Hepatocyte (in vitro differentiated cells): ENCODE measurements around the gene FBLN2. TPM values are rescaled to one million over a fixed set of nuclear protein-coding genes. Genes with fewer than 3 reads are reported as not detected.

Experiments
- DNase-seq: peaks from one replicate; pipeline ENCODE4 v3.0.0-alpha.2; 2016; ENCODE audit warnings: low spot score
- H2AFZ ChIP-seq: fragments of 200-600 bp; sonication (generic); 2 replicates; pipeline ENCODE4 v1.6.0; 2016; ENCODE audit warnings: antibody characterized with exemption, mild to moderate bottlenecking
- H3K27ac ChIP-seq: fragments of 200-600 bp; sonication (generic); 2 replicates; pipeline ENCODE4 v1.5.1; 2016; ENCODE audit warnings: mild to moderate bottlenecking
- H3K27me3 ChIP-seq: fragments of 200-600 bp; sonication (generic); 2 replicates; pipeline ENCODE4 v1.6.1; 2016
- H3K36me3 ChIP-seq: fragments of 200-600 bp; sonication (generic); replicated peaks from 2 replicates; pipeline ENCODE4 v1.5.1; 2016; ENCODE audit warnings: low read depth; ENCODE audit not compliant: insufficient read depth
- H3K4me1 ChIP-seq: fragments of 200-600 bp; sonication (generic); 2 replicates; pipeline ENCODE4 v1.5.1; 2016; ENCODE audit warnings: mild to moderate bottlenecking, moderate library complexity; ENCODE audit not compliant: insufficient read depth
- H3K4me2 ChIP-seq: fragments of 200-600 bp; sonication (generic); 2 replicates; pipeline ENCODE4 v1.6.0; 2016
- H3K4me3 ChIP-seq: fragments of 200-600 bp; sonication (generic); 2 replicates; pipeline ENCODE4 v1.5.1; 2016; ENCODE audit warnings: mild to moderate bottlenecking
- H3K79me2 ChIP-seq: fragments of 200-600 bp; sonication (generic); 2 replicates; pipeline ENCODE4 v1.6.0; 2017; ENCODE audit warnings: mild to moderate bottlenecking
- H3K9me2 ChIP-seq: fragments of 200-600 bp; sonication (generic); replicated peaks from 2 replicates; pipeline ENCODE4 v1.6.0; 2017; ENCODE audit warnings: mild to moderate bottlenecking; ENCODE audit not compliant: insufficient read depth
- H3K9me3 ChIP-seq: fragments of 200-600 bp; sonication (generic); 2 replicates; pipeline ENCODE4 v1.5.1; 2016; ENCODE audit warnings: low read depth, mild to moderate bottlenecking
- H4K20me1 ChIP-seq: fragments of 200-600 bp; sonication (generic); 2 replicates; pipeline ENCODE4 v1.6.0; 2016; ENCODE audit warnings: mild to moderate bottlenecking; ENCODE audit not compliant: insufficient read depth, poor library complexity, severe bottlenecking
- CTCF ChIP-seq: fragments of 200-600 bp; sonication (generic); IDR thresholded peaks from 2 replicates; pipeline ENCODE4 v1.5.1; 2016; ENCODE audit warnings: antibody characterized with exemption, mild to moderate bottlenecking; ENCODE audit not compliant: poor library complexity
- EZH2 ChIP-seq: fragments of 200-600 bp; sonication (generic); IDR thresholded peaks from 2 replicates; pipeline ENCODE4 v1.6.1; 2016; ENCODE audit warnings: antibody characterized with exemption, mild to moderate bottlenecking, borderline replicate concordance
- EZH2phosphoT487 ChIP-seq: fragments of 200-600 bp; sonication (generic); IDR thresholded peaks from one replicate; pipeline ENCODE4 v1.6.1; 2018; ENCODE audit warnings: antibody characterized with exemption, mild to moderate bottlenecking, low read depth, moderate library complexity; ENCODE audit not compliant: unreplicated experiment, severe bottlenecking
- WGBS: methylation state at CpG from one replicate; pipeline ENCODE4 v1.1.6; 2016; ENCODE audit warnings: low lambda C conversion rate; ENCODE audit errors: missing lambda C conversion rate; 5-methylcytosine and 5-hydroxymethylcytosine counted together
- polyA plus RNA-seq: library from polyadenylated mRNA; unstranded; fragments of >200 nt; fragmentation: Nextera tagmentation; extraction: Ambion mirVana; gene quantifications from 2 replicates; pipeline ENCODE4 v1.2.1, GENCODE V29; 2016
- total RNA-seq: library from RNA; depleted of rRNA; stranded (reverse); fragments of >200 nt; gene quantifications from 2 replicates; pipeline ENCODE4 v1.2.3, GENCODE V29; 2014

FBLN2 gene
- total and polyA plus RNA-seq, 2 experiments from 2014 or later: 75.8 to 76.2 TPM

GRCh38 chr3:13550791-13551360 is 2.0 kb downstream of the FBLN2 start:
- H2AFZ ChIP-seq: no peak overlapping the region
- H3K79me2 ChIP-seq: peaks cover 1% of the 10 kb centered on the region
- H3K27ac ChIP-seq: no peak overlapping the region
- 91% methylated on average over 13 of the region's 13 CpGs for WGBS
- no peak overlapping the region for H3K4me3 ChIP-seq
- H4K20me1 ChIP-seq: no peaks in the 10 kb centered on the region
- no peaks in the 10 kb centered on the region for H3K9me3 ChIP-seq
- no peaks in the 10 kb centered on the region for H3K27me3 ChIP-seq
- no peaks in the 10 kb centered on the region for H3K36me3 ChIP-seq
- H3K4me1 ChIP-seq: peaks cover 16% of the 10 kb centered on the region
- H3K9me2 ChIP-seq: no peaks in the 10 kb centered on the region
- TF ChIP-seq CTCF: no peak
- TF ChIP-seq EZH2phosphoT487: no peak
- TF ChIP-seq EZH2: no peak
- H3K4me2 ChIP-seq: peak overlapping the region; percentile 89
- no peak for DNase-seq

- 92% methylated on average over 28 of the region's 28 CpGs for WGBS
- Histone ChIP-seq H3K4me2 (no peak overlapping the region), H3K27ac (no peak overlapping the region), H2AFZ (no peak overlapping the region), H4K20me1 (no peaks in the 10 kb centered on the region), H3K4me1 (peaks cover 14% of the 10 kb centered on the region), H3K9me2 (no peaks in the 10 kb centered on the region), H3K36me3 (no peaks in the 10 kb centered on the region), H3K79me2 (peaks cover 2% of the 10 kb centered on the region), H3K4me3 (no peak overlapping the region), H3K27me3 (no peaks in the 10 kb centered on the region), H3K9me3 (no peaks in the 10 kb centered on the region)
- no peak for DNase-seq
- TF ChIP-seq EZH2phosphoT487: no peak
- no peak for TF ChIP-seq CTCF
- TF ChIP-seq EZH2: no peak
Measured at GRCh38 chr3:13552857-13553652, 4.1 kb downstream of the FBLN2 start.

- Histone ChIP-seq H3K27me3 (no peaks in the 10 kb centered on the region), H3K9me2 (no peaks in the 10 kb centered on the region), H4K20me1 (no peaks in the 10 kb centered on the region), H2AFZ (no peak overlapping the region), H3K9me3 (no peaks in the 10 kb centered on the region), H3K27ac (no peak overlapping the region), H3K4me1 (peaks cover 8% of the 10 kb centered on the region), H3K79me2 (peaks cover 2% of the 10 kb centered on the region), H3K4me2 (no peak overlapping the region), H3K4me3 (no peak overlapping the region), H3K36me3 (no peaks in the 10 kb centered on the region)
- 89% methylated on average over 11 of the region's 12 CpGs for WGBS
- no peak for TF ChIP-seq EZH2phosphoT487
- TF ChIP-seq CTCF: no peak
- TF ChIP-seq EZH2: no peak
- DNase-seq: no peak
Measured at GRCh38 chr3:13553686-13554085, 4.8 kb downstream of the FBLN2 start.
